ENCODE data around the gene TMEM255B.
"Not testable (repeated sequence)": the region's sequence is repeated elsewhere in the genome, so short reads cannot be mapped to it uniquely, and the experiment has no call there.

Gene TMEM255B

GRCh38 chr13:113751491-113751890 is 7.5 kb upstream of the TMEM255B start:
- no peaks in the 10 kb centered on the region for H3K36me3 ChIP-seq (replicated peaks; ENCODE audit: insufficient read depth, low read length)
- H3K79me2 ChIP-seq (ENCODE audit: low read length) = no peaks in the 10 kb centered on the region
- peaks cover 14% of the 10 kb centered on the region; the same call in 1 of the 2 replicates for H3K27me3 ChIP-seq (replicated peaks; ENCODE audit: insufficient read depth, low read length)
- no peak for TF ChIP-seq EZH2phosphoT487 (IDR thresholded peaks at IDR 0.05; ENCODE audit: low read length)
- no peak for TF ChIP-seq EZH2 (optimal IDR thresholded peaks at IDR 0.05; ENCODE audit: low read depth, low read length)
- no peak for TF ChIP-seq CTCF (IDR thresholded peaks at IDR 0.05; ENCODE audit: low read length)
- H3K9me2 ChIP-seq (replicated peaks; ENCODE audit: insufficient read depth, low read length) = no peaks in the 10 kb centered on the region
- no peak overlapping the region for H2AFZ ChIP-seq (ENCODE audit: low read length)
- no peak overlapping the region for H3K4me2 ChIP-seq (ENCODE audit: low read depth, low read length)
- no peak overlapping the region for H3K9ac ChIP-seq (ENCODE audit: low read length)
- H3K4me1 ChIP-seq (ENCODE audit: low read length) = 0 out of 2 replicates have a peak, but pooled peaks cover under 1% of the 10 kb centered on the region
- DNase-seq = no peak
- no peak overlapping the region for H3K4me3 ChIP-seq (ENCODE audit: low read length)
- no peaks in the 10 kb centered on the region for H4K20me1 ChIP-seq (ENCODE audit: insufficient read depth, low read length)
- no peaks in the 10 kb centered on the region for H3K9me3 ChIP-seq (replicated peaks; ENCODE audit: insufficient read depth, low read length)
- H3F3A ChIP-seq (ENCODE audit: insufficient read depth, low read length) = no peaks in the 10 kb centered on the region
- H3K27ac ChIP-seq (ENCODE audit: low read length) = no peak overlapping the region

GRCh38 chr13:113752211-113752986 is 6.6 kb upstream of the TMEM255B start:
- H3K9me3 ChIP-seq (replicated peaks; ENCODE audit: insufficient read depth, low read length); DNase-seq; H3K36me3 ChIP-seq (replicated peaks; ENCODE audit: insufficient read depth, low read length); H3K79me2 ChIP-seq (ENCODE audit: low read length); H3K4me1 ChIP-seq (ENCODE audit: low read length); H3K9me2 ChIP-seq (replicated peaks; ENCODE audit: insufficient read depth, low read length); H2AFZ ChIP-seq (ENCODE audit: low read length); H3K27ac ChIP-seq (ENCODE audit: low read length); H3K9ac ChIP-seq (ENCODE audit: low read length); H3F3A ChIP-seq (ENCODE audit: insufficient read depth, low read length); H3K4me2 ChIP-seq (ENCODE audit: low read depth, low read length); H3K4me3 ChIP-seq (ENCODE audit: low read length); H4K20me1 ChIP-seq (ENCODE audit: insufficient read depth, low read length): not testable (repeated sequence)
- peaks cover 14% of the 10 kb centered on the region; the same call in 1 of the 2 replicates for H3K27me3 ChIP-seq (replicated peaks; ENCODE audit: insufficient read depth, low read length)

- H3K27ac ChIP-seq (ENCODE audit: low read length) = no peak overlapping the region
- H2AFZ ChIP-seq (ENCODE audit: low read length) = no peak overlapping the region
- no peaks in the 10 kb centered on the region for H3K36me3 ChIP-seq (replicated peaks; ENCODE audit: insufficient read depth, low read length)
- H3K27me3 ChIP-seq (replicated peaks; ENCODE audit: insufficient read depth, low read length) = peaks cover 14% of the 10 kb centered on the region; the same call in 1 of the 2 replicates
- no peak overlapping the region for H3K9ac ChIP-seq (ENCODE audit: low read length)
- H3K4me2 ChIP-seq (ENCODE audit: low read depth, low read length) = no peak overlapping the region
- no peaks in the 10 kb centered on the region for H3F3A ChIP-seq (ENCODE audit: insufficient read depth, low read length)
- DNase-seq = no peak
- peaks cover 11% of the 10 kb centered on the region for H3K4me1 ChIP-seq (ENCODE audit: low read length)
- TF ChIP-seq EZH2phosphoT487 (IDR thresholded peaks at IDR 0.05; ENCODE audit: low read length) (no peak), EZH2 (optimal IDR thresholded peaks at IDR 0.05; ENCODE audit: low read depth, low read length) (no peak), CTCF (IDR thresholded peaks at IDR 0.05; ENCODE audit: low read length) (no peak)
- no peaks in the 10 kb centered on the region for H3K79me2 ChIP-seq (ENCODE audit: low read length)
- H3K9me2 ChIP-seq (replicated peaks; ENCODE audit: insufficient read depth, low read length) = no peaks in the 10 kb centered on the region
- no peaks in the 10 kb centered on the region for H4K20me1 ChIP-seq (ENCODE audit: insufficient read depth, low read length)
- H3K9me3 ChIP-seq (replicated peaks; ENCODE audit: insufficient read depth, low read length) = no peaks in the 10 kb centered on the region
- H3K4me3 ChIP-seq (ENCODE audit: low read length) = no peak overlapping the region
Observed at GRCh38 chr13:113753171-113753570, 5.9 kb upstream of the TMEM255B start.

GRCh38 chr13:113754242-113754641 is 4.8 kb upstream of the TMEM255B start:
- no peak overlapping the region for H3K9ac ChIP-seq (ENCODE audit: low read length)
- H3K9me3 ChIP-seq (replicated peaks; ENCODE audit: insufficient read depth, low read length) = no peaks in the 10 kb centered on the region
- H3K4me3 ChIP-seq (ENCODE audit: low read length) = no peak overlapping the region
- TF ChIP-seq EZH2phosphoT487 (IDR thresholded peaks at IDR 0.05; ENCODE audit: low read length) (no peak), CTCF (IDR thresholded peaks at IDR 0.05; ENCODE audit: low read length) (no peak), EZH2 (optimal IDR thresholded peaks at IDR 0.05; ENCODE audit: low read depth, low read length) (no peak)
- no peaks in the 10 kb centered on the region for H4K20me1 ChIP-seq (ENCODE audit: insufficient read depth, low read length)
- no peaks in the 10 kb centered on the region for H3K79me2 ChIP-seq (ENCODE audit: low read length)
- no peak overlapping the region for H3K4me2 ChIP-seq (ENCODE audit: low read depth, low read length)
- no peak for DNase-seq
- no peaks in the 10 kb centered on the region for H3K36me3 ChIP-seq (replicated peaks; ENCODE audit: insufficient read depth, low read length)
- no peak overlapping the region for H3K27ac ChIP-seq (ENCODE audit: low read length)
- peaks cover 15% of the 10 kb centered on the region for H3K4me1 ChIP-seq (ENCODE audit: low read length)
- H3K9me2 ChIP-seq (replicated peaks; ENCODE audit: insufficient read depth, low read length) = no peaks in the 10 kb centered on the region
- peaks cover 14% of the 10 kb centered on the region; the same call in 1 of the 2 replicates for H3K27me3 ChIP-seq (replicated peaks; ENCODE audit: insufficient read depth, low read length)
- no peak overlapping the region for H2AFZ ChIP-seq (ENCODE audit: low read length)
- no peaks in the 10 kb centered on the region for H3F3A ChIP-seq (ENCODE audit: insufficient read depth, low read length)
